Limb (tissue), 2 donors: ENCODE data around the gene LMF1.

Experiments used
- DNase-seq, 2 donors: peaks; one replicate each; pipeline ENCODE4 v3.0.0-alpha.2; 2016; ENCODE audit errors: extremely low spot score in 2 of 2

The LMF1 gene

DNA sequence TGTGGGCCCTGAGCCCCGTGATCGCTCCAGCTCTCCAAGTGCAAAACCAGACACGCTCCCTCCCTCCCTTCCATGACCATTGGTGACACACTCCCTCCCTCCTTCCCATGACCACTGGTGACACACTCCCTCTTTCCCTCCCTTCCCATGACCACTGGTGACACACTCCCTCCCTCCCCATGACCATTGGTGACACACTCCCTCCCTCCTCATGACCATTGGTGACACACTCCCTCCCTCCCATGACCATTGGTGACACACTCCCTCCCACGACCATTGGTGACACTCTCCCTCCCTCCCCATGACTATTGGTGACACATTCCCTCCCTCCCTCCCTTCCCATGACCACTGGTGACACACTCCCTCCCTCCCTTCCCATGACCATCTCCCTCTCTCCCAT is 56.3 kb downstream of the LMF1 start:
- DNase-seq, result peak in 1 of 2 donors; percentile 52

DNA sequence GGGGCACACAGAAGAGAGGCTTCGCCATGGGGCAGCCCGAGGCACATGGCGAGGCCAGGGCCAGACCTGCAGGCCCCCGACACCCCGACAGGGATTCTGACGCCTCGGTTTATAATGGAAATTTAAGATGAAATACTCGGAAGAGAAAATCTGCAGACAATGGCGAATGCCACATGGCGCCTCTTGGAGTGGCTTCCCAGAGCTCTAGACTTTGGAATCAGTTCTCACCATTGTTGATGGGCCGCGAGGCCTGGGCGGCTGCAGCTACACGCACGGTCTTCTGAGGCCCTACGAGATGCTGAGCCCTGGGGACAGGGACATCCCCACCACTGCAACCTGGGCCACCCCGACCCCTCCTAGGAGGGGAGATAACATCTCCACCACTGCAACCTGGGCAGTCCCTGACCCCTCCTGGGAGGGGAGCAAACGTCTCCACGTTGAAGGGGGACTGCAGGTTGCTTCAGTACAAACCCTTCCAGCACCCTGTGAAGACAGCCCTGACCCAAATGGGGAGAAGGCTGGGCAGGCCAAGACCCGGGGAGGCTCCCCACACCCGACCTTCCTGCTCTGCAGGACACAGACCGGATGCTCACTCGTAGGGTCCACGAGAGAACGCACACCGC is 56.9 kb downstream of the LMF1 start:
- DNase-seq, result no peak

DNA sequence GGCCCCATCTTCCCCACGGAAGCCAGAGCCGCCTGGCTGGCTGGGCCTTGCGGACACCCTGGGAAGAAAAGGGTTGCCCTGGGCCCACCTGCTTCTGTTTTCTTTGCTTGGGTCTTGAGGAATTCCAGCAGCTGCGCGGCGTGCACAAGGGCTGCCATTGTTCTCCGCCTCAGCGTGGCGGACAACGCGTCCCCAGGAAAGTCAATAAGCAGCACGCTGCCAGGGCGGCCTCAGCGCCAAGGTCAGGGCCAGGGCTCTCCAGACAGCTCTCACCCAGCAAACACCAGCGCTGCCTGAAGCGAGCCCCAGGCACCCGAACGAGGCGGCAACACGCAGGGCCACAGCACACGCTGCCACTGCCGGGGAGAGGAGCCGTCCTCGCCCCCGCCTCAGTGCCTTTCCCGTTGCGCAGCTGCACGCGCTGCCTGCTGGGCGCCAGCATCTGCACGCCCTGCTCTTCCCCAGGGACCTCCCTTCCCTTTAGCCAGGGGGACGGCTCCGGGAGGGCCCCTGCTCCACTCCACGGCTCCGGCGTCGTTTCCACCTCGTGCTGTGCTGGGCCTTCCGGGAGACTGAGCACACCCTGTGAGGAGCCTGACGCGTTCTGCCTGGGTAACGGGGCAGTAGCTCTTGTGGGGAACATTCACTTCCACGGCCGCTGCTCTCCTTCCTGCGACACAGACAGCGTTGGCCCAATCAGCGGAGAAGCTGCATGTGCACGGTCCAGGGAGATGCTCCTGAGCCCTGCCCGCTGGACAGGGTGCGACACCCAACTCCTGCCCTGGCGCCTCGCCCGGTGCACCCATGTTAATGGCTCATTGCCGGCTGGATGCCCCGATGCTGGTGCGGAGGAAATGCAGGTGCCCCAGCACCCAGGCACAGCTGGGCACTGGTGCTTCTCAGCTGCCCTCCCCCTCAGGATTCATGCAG is 57.8 kb downstream of the LMF1 start:
- DNase-seq, result peak; percentile 52 to 67

- no peak for DNase-seq
Observed at GRCh38 chr16:912322-912683, 58.5 kb downstream of the LMF1 start.

DNA sequence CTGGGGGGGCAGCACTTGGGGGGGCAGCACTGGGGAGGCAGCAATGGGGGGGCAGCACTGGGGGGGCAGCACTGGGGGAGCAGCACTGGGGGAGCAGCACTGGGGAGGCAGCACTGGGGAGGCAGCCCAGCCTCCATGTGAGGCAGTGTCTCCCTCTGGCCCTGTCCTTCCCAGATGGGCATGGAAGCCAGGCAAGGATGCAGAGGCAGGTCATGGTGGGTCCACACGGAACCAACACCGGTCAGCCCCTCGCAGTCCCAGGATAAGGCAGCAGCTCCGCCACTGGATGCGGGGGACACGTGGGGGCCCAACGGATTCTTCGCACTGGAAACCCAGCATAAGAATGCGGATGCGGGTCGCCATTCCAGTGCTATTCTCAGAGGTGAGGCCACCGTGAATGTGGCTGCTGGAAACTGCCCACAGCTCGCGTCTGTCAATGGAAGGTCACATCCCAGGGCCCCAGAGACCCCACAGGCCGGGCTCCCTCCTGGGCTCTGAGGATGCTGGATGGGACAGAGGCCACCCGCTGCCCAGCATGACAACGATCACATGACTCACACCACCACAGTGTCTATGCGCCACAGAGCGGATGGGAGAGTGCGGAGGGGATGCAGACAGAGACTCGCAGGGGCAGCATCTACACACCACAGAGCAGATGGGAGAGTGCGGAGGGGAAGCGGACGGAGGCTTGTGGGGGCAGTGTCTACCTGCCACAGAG is 59.0 kb downstream of the LMF1 start:
- no peak for DNase-seq

GRCh38 chr16:911101-911500 is 59.7 kb downstream of the LMF1 start:
- no peak for DNase-seq

DNA sequence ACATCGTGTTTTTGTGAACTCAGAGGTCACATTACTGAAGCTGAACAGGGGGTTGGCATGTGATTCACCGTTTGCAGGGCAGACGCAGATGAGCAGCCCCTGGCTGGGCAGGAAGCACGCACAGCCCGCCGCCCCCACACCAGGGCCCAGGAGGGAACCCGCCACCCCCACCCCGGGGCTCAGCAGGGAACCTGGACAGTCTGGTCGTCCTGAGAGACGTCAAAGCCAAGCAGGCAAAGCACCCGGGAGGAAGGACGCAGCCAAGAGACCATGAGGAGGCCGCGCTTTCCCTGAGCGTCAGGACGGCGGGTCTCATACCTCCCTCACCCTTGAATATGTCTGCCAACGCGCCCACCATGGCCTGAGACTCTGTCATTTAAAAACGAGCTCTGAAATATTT is 60.6 kb downstream of the LMF1 start:
- no peak for DNase-seq

- DNase-seq, result no peak
Observed at GRCh38 chr16:909281-910000, 61.3 kb downstream of the LMF1 start.

GRCh38 chr16:908526-909155 is 62.1 kb downstream of the LMF1 start:
- DNase-seq, result no peak

DNA sequence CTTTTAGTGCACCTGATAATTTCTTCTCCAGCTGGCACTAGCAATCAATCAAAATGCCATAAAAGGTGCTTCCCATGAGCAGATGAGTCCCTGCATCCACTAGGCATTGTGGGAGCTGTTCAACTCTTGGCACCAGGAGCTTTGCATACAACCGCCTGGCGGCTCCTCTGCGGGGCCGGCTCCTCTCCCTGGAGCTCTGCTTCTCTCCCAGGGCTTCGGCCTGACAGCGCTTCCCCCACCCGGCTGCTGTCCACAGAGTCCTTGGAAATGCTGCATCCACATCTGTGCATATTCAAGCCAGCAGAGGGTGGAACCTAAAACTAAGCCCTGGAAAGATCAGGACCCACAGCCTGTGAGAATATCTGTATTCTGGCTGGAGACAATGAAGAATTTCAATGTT is 62.9 kb downstream of the LMF1 start:
- DNase-seq, result no peak

DNA sequence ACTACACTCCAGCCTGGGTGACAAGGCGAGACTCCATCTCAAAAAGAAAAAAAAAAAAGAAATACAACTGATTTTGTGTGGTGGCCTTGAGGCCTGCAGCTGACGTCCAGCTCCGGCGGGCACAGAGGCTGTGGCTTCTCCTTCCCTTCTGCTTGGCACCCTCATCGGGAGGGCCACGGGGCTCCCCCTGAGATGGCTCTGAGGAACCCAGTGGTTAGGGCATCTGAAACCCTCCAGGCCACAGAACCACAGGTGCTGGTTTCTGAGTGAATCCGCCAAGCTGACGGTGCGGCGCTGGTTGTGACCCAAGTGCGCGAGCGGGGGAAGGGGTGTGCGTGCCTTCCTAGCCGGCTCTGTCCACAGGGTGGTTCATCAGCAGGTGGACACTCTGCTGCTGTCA is 63.4 kb downstream of the LMF1 start:
- DNase-seq, result no peak

- DNase-seq, result no peak
Observed at GRCh38 chr16:906296-906695, 64.5 kb downstream of the LMF1 start.

- DNase-seq, result no peak
Observed at GRCh38 chr16:901715-902601, 68.8 kb downstream of the LMF1 start.

- DNase-seq, result no peak
Observed at GRCh38 chr16:901149-901548, 69.6 kb downstream of the LMF1 start.

- DNase-seq, result no peak
Observed at GRCh38 chr16:900211-900610, 70.6 kb downstream of the LMF1 start.

DNA sequence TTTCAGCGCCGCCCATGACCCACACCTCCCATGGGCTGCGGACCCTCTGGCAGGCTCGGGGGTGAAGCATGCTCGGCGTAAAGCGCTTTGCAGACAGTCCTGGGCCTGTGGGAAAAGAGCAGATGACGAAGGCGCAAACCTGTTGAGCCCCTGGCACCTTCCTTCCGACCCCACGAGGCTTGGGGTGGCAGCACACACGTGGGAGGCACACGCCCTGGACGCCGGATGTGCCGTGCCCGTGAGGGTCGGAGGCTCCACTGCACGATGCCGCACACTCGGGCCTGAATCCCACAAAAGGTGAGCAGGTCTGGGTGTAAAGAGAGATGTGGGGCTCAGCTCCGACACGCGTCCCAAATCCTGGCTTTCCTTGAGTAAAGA is 71.1 kb downstream of the LMF1 start:
- no peak for DNase-seq

DNA sequence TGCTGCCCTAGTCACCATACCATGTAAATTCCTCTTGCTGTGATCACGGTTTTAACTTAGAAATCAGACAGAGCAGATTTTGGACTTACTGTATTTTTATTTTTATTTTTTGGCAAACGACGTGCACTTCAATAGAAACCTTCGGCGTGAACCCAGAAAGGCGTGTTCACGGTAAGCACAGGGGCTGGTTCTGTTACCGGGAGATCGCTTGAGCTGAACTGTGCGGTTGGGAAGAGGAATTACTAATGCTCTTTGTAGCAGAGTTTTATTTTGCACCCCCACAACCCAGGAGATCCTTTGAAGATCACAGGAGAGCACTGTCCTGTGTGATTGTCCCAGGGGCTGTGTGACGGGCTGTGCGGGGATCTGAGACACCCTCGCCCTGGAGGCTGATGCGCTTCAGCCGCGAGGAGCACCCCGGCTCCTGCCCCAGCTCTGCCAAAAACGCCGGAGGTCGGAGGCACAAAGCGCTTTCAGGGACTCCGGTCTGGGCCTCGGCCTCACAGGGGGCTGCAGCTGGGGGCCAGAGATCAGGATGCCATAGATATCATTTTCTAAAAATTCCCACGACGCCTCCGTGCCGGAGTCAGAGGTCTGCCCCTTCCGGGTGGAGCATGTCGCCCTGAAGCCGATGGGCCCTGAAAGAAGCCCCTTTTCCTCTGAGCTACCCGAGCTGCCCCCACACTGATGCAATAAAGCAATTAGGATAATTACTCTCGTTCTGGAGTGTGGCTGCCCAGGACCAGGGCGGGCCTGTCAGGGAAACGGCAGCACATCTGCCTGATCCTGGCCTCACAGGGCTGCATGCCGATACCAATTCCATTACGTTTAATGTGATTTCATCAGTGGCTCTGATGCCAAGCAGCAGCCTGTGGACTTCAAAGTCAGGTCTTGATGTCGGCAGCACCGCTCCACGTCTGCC is 71.8 kb downstream of the LMF1 start:
- DNase-seq, result no peak

DNA sequence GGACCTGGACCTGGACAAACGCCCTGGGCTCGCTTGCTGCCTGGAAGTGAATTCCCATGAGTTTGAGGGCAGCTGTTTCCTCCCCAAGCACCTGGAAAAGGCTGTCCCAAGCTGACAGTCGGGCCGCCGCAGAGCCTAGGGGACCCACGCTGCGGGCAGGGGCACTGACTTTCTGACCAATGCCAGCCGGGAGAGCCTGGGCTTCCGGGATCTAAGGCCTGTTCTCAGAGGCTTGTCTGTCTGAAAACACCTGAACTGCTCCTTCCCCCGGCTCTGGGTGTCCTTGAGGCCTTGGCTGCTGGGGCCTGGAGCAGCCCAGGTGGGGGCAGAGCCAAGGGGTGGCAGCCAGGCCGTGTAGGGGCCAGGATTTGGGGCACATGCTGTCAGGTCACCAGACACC is 72.6 kb downstream of the LMF1 start:
- DNase-seq, result no peak

- no peak for DNase-seq
Observed at GRCh38 chr16:897701-898100, 73.1 kb downstream of the LMF1 start.
